ENCODE data around the gene UCP2. TPM values are rescaled to one million over a fixed set of nuclear protein-coding genes. Genes with fewer than 3 reads are reported as not detected.
"Not testable (repeated sequence)": the region's sequence is repeated elsewhere in the genome, so short reads cannot be mapped to it uniquely, and the experiment has no call there.

UCP2 gene
- total and polyA plus RNA-seq, 4 donors: 12.2 to 62.0 (median 36.9) TPM

GRCh38 chr11:73995731-73996130 is 13.1 kb upstream of the UCP2 start:
- no peak for DNase-seq (ENCODE audit: low read depth in 4 of 6, low spot score in 6 of 6)
- Histone ChIP-seq H3K9me3 (ENCODE audit: control insufficient read depth, insufficient read depth, low read length) (no peaks in the 10 kb centered on the region), H3K27me3 (ENCODE audit: control insufficient read depth, insufficient read depth, low read length) (no peaks in the 10 kb centered on the region), H3K4me1 (ENCODE audit: control insufficient read depth, insufficient read depth, low read length) (peaks cover 2% of the 10 kb centered on the region), H3K27ac (ENCODE audit: low read depth, low read length) (no peak overlapping the region), H3K36me3 (ENCODE audit: control insufficient read depth, insufficient read depth, low read length) (peaks cover 1% of the 10 kb centered on the region), H3K4me3 (ENCODE audit: low read depth, low read length) (no peak overlapping the region)
- 100% methylated on average over 1 of the region's 2 CpGs for WGBS (ENCODE audit: insufficient coverage)

GRCh38 chr11:73995247-73995646 is 12.6 kb upstream of the UCP2 start:
- H3K27ac ChIP-seq (ENCODE audit: low read depth, low read length): no peak overlapping the region
- no peaks in the 10 kb centered on the region for H3K27me3 ChIP-seq (ENCODE audit: control insufficient read depth, insufficient read depth, low read length)
- H3K4me1 ChIP-seq (ENCODE audit: control insufficient read depth, insufficient read depth, low read length): no peaks in the 10 kb centered on the region
- no peak overlapping the region for H3K4me3 ChIP-seq (ENCODE audit: low read depth, low read length)
- WGBS (ENCODE audit: insufficient coverage): no CpG with 5 or more reads among the region's 2 CpGs
- H3K9me3 ChIP-seq (ENCODE audit: control insufficient read depth, insufficient read depth, low read length): no peaks in the 10 kb centered on the region
- no peak for DNase-seq (ENCODE audit: low read depth in 4 of 6, low spot score in 6 of 6)
- no peaks in the 10 kb centered on the region for H3K36me3 ChIP-seq (ENCODE audit: control insufficient read depth, insufficient read depth, low read length)

- no peak overlapping the region for H3K4me3 ChIP-seq (ENCODE audit: low read depth, low read length)
- no peaks in the 10 kb centered on the region for H3K27me3 ChIP-seq (ENCODE audit: control insufficient read depth, insufficient read depth, low read length)
- H3K4me1 ChIP-seq (ENCODE audit: control insufficient read depth, insufficient read depth, low read length): no peaks in the 10 kb centered on the region
- WGBS (ENCODE audit: insufficient coverage): 74% methylated on average over 4 of the region's 6 CpGs
- H3K27ac ChIP-seq (ENCODE audit: low read depth, low read length): no peak overlapping the region
- no peaks in the 10 kb centered on the region for H3K36me3 ChIP-seq (ENCODE audit: control insufficient read depth, insufficient read depth, low read length)
- H3K9me3 ChIP-seq (ENCODE audit: control insufficient read depth, insufficient read depth, low read length): no peaks in the 10 kb centered on the region
- DNase-seq (ENCODE audit: low read depth in 4 of 6, low spot score in 6 of 6): no peak
Measured at GRCh38 chr11:73991471-73992006, 8.9 kb upstream of the UCP2 start.

GRCh38 chr11:73990730-73991129 is 8.1 kb upstream of the UCP2 start:
- WGBS (ENCODE audit: insufficient coverage): 100% methylated on average over 1 of the region's 2 CpGs
- no peaks in the 10 kb centered on the region for H3K36me3 ChIP-seq (ENCODE audit: control insufficient read depth, insufficient read depth, low read length)
- H3K4me1 ChIP-seq (ENCODE audit: control insufficient read depth, insufficient read depth, low read length): no peaks in the 10 kb centered on the region
- H3K4me3 ChIP-seq (ENCODE audit: low read depth, low read length): no peak overlapping the region
- H3K27ac ChIP-seq (ENCODE audit: low read depth, low read length): no peak overlapping the region
- no peaks in the 10 kb centered on the region for H3K9me3 ChIP-seq (ENCODE audit: control insufficient read depth, insufficient read depth, low read length)
- no peaks in the 10 kb centered on the region for H3K27me3 ChIP-seq (ENCODE audit: control insufficient read depth, insufficient read depth, low read length)
- DNase-seq (ENCODE audit: low read depth in 4 of 6, low spot score in 6 of 6): no peak

GRCh38 chr11:73989156-73989555 is 6.5 kb upstream of the UCP2 start:
- Histone ChIP-seq H3K36me3 (ENCODE audit: control insufficient read depth, insufficient read depth, low read length) (no peaks in the 10 kb centered on the region), H3K27me3 (ENCODE audit: control insufficient read depth, insufficient read depth, low read length) (no peaks in the 10 kb centered on the region), H3K4me1 (ENCODE audit: control insufficient read depth, insufficient read depth, low read length) (peaks cover under 1% of the 10 kb centered on the region), H3K27ac (ENCODE audit: low read depth, low read length) (no peak overlapping the region), H3K4me3 (ENCODE audit: low read depth, low read length) (no peak overlapping the region), H3K9me3 (ENCODE audit: control insufficient read depth, insufficient read depth, low read length) (no peaks in the 10 kb centered on the region)
- whole genome bisulfite sequencing (ENCODE audit: insufficient coverage): no CpG with 5 or more reads among the region's 6 CpGs
- no peak for DNase-seq (ENCODE audit: low read depth in 4 of 6, low spot score in 6 of 6)

- no peaks in the 10 kb centered on the region for H3K9me3 ChIP-seq (ENCODE audit: control insufficient read depth, insufficient read depth, low read length)
- no peaks in the 10 kb centered on the region for H3K27me3 ChIP-seq (ENCODE audit: control insufficient read depth, insufficient read depth, low read length)
- no peak for DNase-seq (ENCODE audit: low read depth in 4 of 6, low spot score in 6 of 6)
- H3K4me3 ChIP-seq (ENCODE audit: low read depth, low read length): no peak overlapping the region
- peaks cover 10% of the 10 kb centered on the region for H3K4me1 ChIP-seq (ENCODE audit: control insufficient read depth, insufficient read depth, low read length)
- no peak overlapping the region for H3K27ac ChIP-seq (ENCODE audit: low read depth, low read length)
- no CpG with 5 or more reads among the region's 7 CpGs for WGBS (ENCODE audit: insufficient coverage)
- no peaks in the 10 kb centered on the region for H3K36me3 ChIP-seq (ENCODE audit: control insufficient read depth, insufficient read depth, low read length)
Measured at GRCh38 chr11:73988227-73988626, 5.6 kb upstream of the UCP2 start.

DNA sequence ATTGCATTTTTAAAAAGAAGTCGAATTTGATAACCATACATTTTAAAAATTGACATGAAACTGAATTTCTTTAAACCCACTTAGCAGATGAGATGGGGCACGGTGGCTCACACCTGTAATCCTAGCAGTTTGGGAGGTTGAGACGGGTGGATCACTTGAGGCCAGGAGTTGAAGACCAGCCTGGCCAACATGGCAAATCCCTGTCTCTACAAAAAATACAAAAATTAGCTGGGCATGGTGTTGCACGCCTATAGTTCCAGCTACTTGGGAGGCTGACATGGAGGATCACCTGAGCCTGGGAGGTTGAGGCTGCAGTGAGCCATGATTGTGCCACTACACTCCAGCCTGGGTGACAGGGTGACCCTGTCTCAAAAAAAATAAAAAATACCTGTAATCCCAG is 3.0 kb upstream of the UCP2 start:
- not testable (repeated sequence) for H3K36me3 ChIP-seq (ENCODE audit: control insufficient read depth, insufficient read depth, low read length); DNase-seq (ENCODE audit: low read depth in 4 of 6, low spot score in 6 of 6); H3K27ac ChIP-seq (ENCODE audit: low read depth, low read length); H3K4me3 ChIP-seq (ENCODE audit: low read depth, low read length); H3K9me3 ChIP-seq (ENCODE audit: control insufficient read depth, insufficient read depth, low read length); H3K27me3 ChIP-seq (ENCODE audit: control insufficient read depth, insufficient read depth, low read length)
- H3K4me1 ChIP-seq (ENCODE audit: control insufficient read depth, insufficient read depth, low read length): peaks cover 29% of the 10 kb centered on the region
- 90% methylated on average over 1 of the region's 4 CpGs for WGBS (ENCODE audit: insufficient coverage)

DNA sequence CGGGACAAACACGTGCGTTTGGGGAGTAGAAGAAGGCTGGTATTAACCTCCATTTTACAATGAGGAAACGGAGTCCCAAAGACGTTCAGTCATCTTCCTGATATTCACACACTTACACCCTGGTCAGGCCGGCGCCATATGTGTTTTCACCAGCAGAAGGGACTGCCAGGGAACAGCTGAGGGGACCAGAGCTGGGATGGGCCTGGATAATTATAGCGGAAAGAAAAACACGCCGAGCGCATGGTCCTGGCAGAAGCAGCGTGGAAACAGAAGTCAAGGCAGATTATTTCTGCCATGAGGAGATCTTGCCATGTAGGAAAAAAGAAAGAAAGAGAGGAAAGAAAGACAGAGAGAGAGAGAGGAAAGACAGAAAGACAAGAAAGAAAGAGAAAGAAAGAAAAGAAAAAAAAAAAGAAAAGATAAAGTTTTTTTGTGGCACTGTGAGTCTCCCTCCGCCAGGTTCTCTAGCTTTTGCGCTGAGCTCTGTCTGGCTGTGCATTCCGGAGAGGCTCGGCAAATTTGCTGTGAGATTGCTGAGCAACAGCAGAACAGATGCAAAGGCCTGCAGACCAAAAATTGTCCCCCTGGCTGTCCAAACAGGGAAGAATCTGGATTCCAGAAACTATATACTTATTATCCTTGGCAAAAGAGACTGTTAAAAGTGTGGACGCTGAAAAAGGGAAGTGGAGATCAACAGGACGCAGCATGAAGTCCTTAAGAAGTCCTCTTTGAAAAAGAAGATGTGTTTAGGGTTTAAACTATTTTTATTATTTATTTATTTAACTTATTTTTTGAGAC is 1.3 kb upstream of the UCP2 start:
- WGBS (ENCODE audit: insufficient coverage): 34% methylated on average over 10 of the region's 18 CpGs

GRCh38 chr11:73982990-73983740 is 522 bp upstream of the UCP2 start:
- H3K27ac ChIP-seq (ENCODE audit: low read depth, low read length): peak overlapping the region; percentile 95
- H3K4me1 ChIP-seq (ENCODE audit: control insufficient read depth, insufficient read depth, low read length): peaks cover 32% of the 10 kb centered on the region
- H3K36me3 ChIP-seq (ENCODE audit: control insufficient read depth, insufficient read depth, low read length): peaks cover 4% of the 10 kb centered on the region
- under 1% methylated on average over 56 of the region's 56 CpGs for WGBS (ENCODE audit: insufficient coverage)
- H3K4me3 ChIP-seq (ENCODE audit: low read depth, low read length): peak overlapping the region; percentile 92
- H3K27me3 ChIP-seq (ENCODE audit: control insufficient read depth, insufficient read depth, low read length): no peaks in the 10 kb centered on the region
- H3K9me3 ChIP-seq (ENCODE audit: control insufficient read depth, insufficient read depth, low read length): no peaks in the 10 kb centered on the region
- DNase-seq (ENCODE audit: low read depth in 4 of 6, low spot score in 6 of 6): peak; percentile 72 to 96 (median 84)

More for the DNA sequence above, 1.3 kb upstream of the UCP2 start:
- peak overlapping the region; percentile 92 for H3K4me3 ChIP-seq (ENCODE audit: low read depth, low read length)
- peak overlapping the region; percentile 95 for H3K27ac ChIP-seq (ENCODE audit: low read depth, low read length)
- no peaks in the 10 kb centered on the region for H3K9me3 ChIP-seq (ENCODE audit: control insufficient read depth, insufficient read depth, low read length)
- no peaks in the 10 kb centered on the region for H3K27me3 ChIP-seq (ENCODE audit: control insufficient read depth, insufficient read depth, low read length)
- peaks cover 32% of the 10 kb centered on the region for H3K4me1 ChIP-seq (ENCODE audit: control insufficient read depth, insufficient read depth, low read length)
- peaks cover 3% of the 10 kb centered on the region for H3K36me3 ChIP-seq (ENCODE audit: control insufficient read depth, insufficient read depth, low read length)
- DNase-seq (ENCODE audit: low read depth in 4 of 6, low spot score in 6 of 6): peak in 1 of 6 donors; percentile 64
